SK-N-SH (cell line): Measurements from ENCODE around the gene TTLL6. TPM values are rescaled to one million over a fixed set of nuclear protein-coding genes. Genes with fewer than 3 reads are reported as not detected.

Source experiments
- CTCF ChIA-PET: fragments of 300-600, 350-600 bp; formaldehyde crosslinking; extraction: SDS; loops from one replicate; lab custom pipeline; 2021; lab: Yijun Ruan, JAX
- POLR2A ChIA-PET: fragments of 350-600 bp; sonication (Branson Sonifier 250); formaldehyde crosslinking; extraction: SDS; loops from one replicate; lab custom pipeline; 2020; ENCODE audit warnings: antibody characterized with exemption, inconsistent platforms; lab: Yijun Ruan, JAX
- DNase-seq: peaks from one replicate; pipeline ENCODE4 v3.0.0; 2012
- H2AFZ ChIP-seq: fragments of 200-600 bp; sonication (generic); 2 replicates; pipeline ENCODE4 v1.8.1; 2016; ENCODE audit warnings: antibody characterized with exemption, mild to moderate bottlenecking, low read depth
- H3F3A ChIP-seq: fragments of 200-600 bp; sonication (generic); replicated peaks from 2 replicates; pipeline ENCODE3; 2016; ENCODE audit warnings: antibody characterized with exemption, mild to moderate bottlenecking; ENCODE audit not compliant: insufficient read depth
- H3K27ac ChIP-seq, 2 experiments: fragments of 200-500 bp in 1 of 2; fragments of 200-600 bp in 1 of 2; sonication (Bioruptor generic) in 1 of 2; sonication (generic), shearing (Covaris generic) in 1 of 2; 2 replicates each; pipeline versions ENCODE4 v1.5.1 to v1.6.1; 2014 to 2016; ENCODE audit warnings: low read depth in 2 of 2, inconsistent platforms in 1 of 2, low read length in 1 of 2, mild to moderate bottlenecking in 1 of 2, mixed read lengths in 1 of 2
- H3K27me3 ChIP-seq: fragments of 200-600 bp; sonication (generic), shearing (Covaris generic); 2 replicates; pipeline ENCODE4 v1.6.1; 2016; ENCODE audit warnings: mixed run types; ENCODE audit not compliant: insufficient read depth
- H3K36me3 ChIP-seq, 2 experiments: fragments of 200-500 bp in 1 of 2; fragments of 200-600 bp in 1 of 2; sonication (Bioruptor generic) in 1 of 2; sonication (generic) in 1 of 2; replicated peaks in 1 of 2; 2 replicates each; pipeline versions ENCODE3 to v1.5.1; 2014 to 2016; ENCODE audit warnings: low read length in 1 of 2, mild to moderate bottlenecking in 1 of 2; ENCODE audit not compliant: insufficient read depth in 2 of 2, control insufficient read depth in 1 of 2
- H3K4me1 ChIP-seq, 2 experiments: fragments of 200-500 bp in 1 of 2; fragments of 200-600 bp in 1 of 2; sonication (Bioruptor generic) in 1 of 2; sonication (generic), shearing (Covaris generic) in 1 of 2; 2 replicates each; pipeline versions ENCODE4 v1.5.1 to v1.6.1; 2014 to 2016; ENCODE audit warnings: low read depth in 1 of 2, low read length in 1 of 2, mixed run types in 1 of 2; ENCODE audit not compliant: insufficient read depth in 2 of 2, control insufficient read depth in 1 of 2
- H3K4me2 ChIP-seq: fragments of 200-600 bp; sonication (generic), shearing (Covaris generic); 2 replicates; pipeline ENCODE4 v1.6.1; 2017; ENCODE audit warnings: mixed run types
- H3K4me3 ChIP-seq, 2 experiments: fragments of 200-500 bp in 1 of 2; fragments of 200-600 bp in 1 of 2; sonication (Bioruptor generic) in 1 of 2; sonication (generic), shearing (Covaris generic) in 1 of 2; 2 replicates each; pipeline versions ENCODE4 v1.5.1 to v1.8.1; 2014 to 2016; ENCODE audit warnings: low read depth in 2 of 2, inconsistent platforms in 1 of 2, low read length in 1 of 2, mild to moderate bottlenecking in 1 of 2, mixed read lengths in 1 of 2, moderate library complexity in 1 of 2
- H3K79me2 ChIP-seq: fragments of 200-600 bp; sonication (generic); 2 replicates; pipeline ENCODE4 v1.8.1; 2017; ENCODE audit warnings: mild to moderate bottlenecking; ENCODE audit not compliant: insufficient read depth
- H3K9ac ChIP-seq: fragments of 200-600 bp; sonication (generic); 2 replicates; pipeline ENCODE4 v1.6.1; 2017; ENCODE audit warnings: mixed run types
- H3K9me2 ChIP-seq: fragments of 200-600 bp; sonication (generic); 2 replicates; pipeline ENCODE4 v1.6.1; 2017; ENCODE audit warnings: mixed run types
- H3K9me3 ChIP-seq: fragments of 200-600 bp; sonication (generic); 2 replicates; pipeline ENCODE4 v1.6.1; 2017; ENCODE audit warnings: mixed run types, mild to moderate bottlenecking, moderate library complexity
- H4K20me1 ChIP-seq: fragments of 200-600 bp; sonication (generic); 2 replicates; pipeline ENCODE4 v1.6.1; 2017; ENCODE audit warnings: mild to moderate bottlenecking, mixed run types; ENCODE audit not compliant: insufficient read depth
- CHD2 ChIP-seq: fragments of 150-350 bp; IDR thresholded peaks from 2 replicates; pipeline ENCODE4 v1.6.1; 2018; ENCODE audit warnings: low read length; ENCODE audit not compliant: partially characterized antibody
- CTCF ChIP-seq: fragments of 200-600 bp; sonication (generic); IDR thresholded peaks from 2 replicates; pipeline ENCODE4 v1.6.1; 2017; ENCODE audit warnings: antibody characterized with exemption, mild to moderate bottlenecking, moderate library complexity
- EP300 ChIP-seq, 2 experiments: IDR thresholded peaks; 2 replicates each; pipeline versions ENCODE4 v1.4.0 to v1.6.1; 2012; ENCODE audit warnings: borderline replicate concordance in 1 of 2, low read depth in 1 of 2, low read length in 1 of 2
- EZH2phosphoT487 ChIP-seq: fragments of 200-600 bp; sonication (generic); IDR thresholded peaks from 2 replicates; pipeline ENCODE4 v1.6.1; 2017; ENCODE audit warnings: low read depth, mixed run types, mild to moderate bottlenecking, antibody characterized with exemption, moderate library complexity, borderline replicate concordance
- FOXJ3 ChIP-seq: sonication (generic); formaldehyde crosslinking; IDR thresholded peaks from 2 replicates; pipeline ENCODE4 v1.5.1; 2020; ENCODE audit warnings: mild to moderate bottlenecking, missing genetic modification reagents
- GABPA ChIP-seq: IDR thresholded peaks from 2 replicates; pipeline ENCODE4 v1.4.0; 2012; ENCODE audit warnings: low read depth, mild to moderate bottlenecking
- IRF3 ChIP-seq: fragments of 150-350 bp; IDR thresholded peaks from 2 replicates; pipeline ENCODE4 v1.6.1; 2016; ENCODE audit warnings: mild to moderate bottlenecking, low read depth, low read length
- JUND ChIP-seq: IDR thresholded peaks from 2 replicates; pipeline ENCODE4 v1.4.0; 2012
- MAX ChIP-seq: IDR thresholded peaks from 2 replicates; pipeline ENCODE4 v1.4.0; 2012; ENCODE audit warnings: low read depth
- TAF1 ChIP-seq: IDR thresholded peaks from 2 replicates; pipeline ENCODE4 v1.6.1; 2012; ENCODE audit warnings: low read depth, mild to moderate bottlenecking, low read length, moderate library complexity, borderline replicate concordance
- TCF12 ChIP-seq: IDR thresholded peaks from 2 replicates; pipeline ENCODE4 v1.4.0; 2012
- TEAD4 ChIP-seq: IDR thresholded peaks from 2 replicates; pipeline ENCODE4 v1.4.0; 2012; ENCODE audit warnings: mild to moderate bottlenecking, borderline replicate concordance; ENCODE audit not compliant: insufficient read depth
- YY1 ChIP-seq: IDR thresholded peaks from 2 replicates; pipeline ENCODE4 v1.4.0; 2012; ENCODE audit warnings: low read depth, mild to moderate bottlenecking
- WGBS: methylation state at CpG from one replicate; pipeline ENCODE4 v1.1.6; 2017; ENCODE audit warnings: low lambda C conversion rate; 5-methylcytosine and 5-hydroxymethylcytosine counted together
- polyA plus RNA-seq, 3 experiments: library from polyadenylated mRNA; depleted of rRNA; stranded (reverse); fragments of >200 nt; gene quantifications; 2 replicates each; pipeline ENCODE4 v1.2.3, GENCODE V29; 2012

TTLL6 gene
- polyA plus RNA-seq, 1 of the 3 experiments (the other 2 are of a cell fraction), result 3.1 TPM

- Histone ChIP-seq H3K79me2 (no peaks in the 10 kb centered on the region), H3K4me1 (peaks cover 0 to 3% of the 10 kb centered on the region in 2 experiments; a peak in 1 of 4 replicates), H3K9me3 (no peaks in the 10 kb centered on the region), H4K20me1 (no peaks in the 10 kb centered on the region), H3K9me2 (no peaks in the 10 kb centered on the region), H3K36me3 (no peaks in the 10 kb centered on the region), H3K27ac (no peak overlapping the region), H3K9ac (no peak overlapping the region), H3K4me2 (peak overlapping the region; percentile 51), H2AFZ (no peak overlapping the region), H3F3A (peaks cover 13% of the 10 kb centered on the region), H3K4me3 (no peak overlapping the region), H3K27me3 (peaks cover 36% of the 10 kb centered on the region)
- WGBS, result 33% methylated on average over 3 of the region's 3 CpGs
- ChIA-PET CTCF (interaction anchor here (0.7 to 8.2 kb wide), 9 partner anchors 8 to 240 kb away, joined by 3 to 68 read pairs (median 5); no protein-coding TSS in a partner anchor), POLR2A (no interaction called here)
- TF ChIP-seq FOXJ3 (CRISPR knock-in tag), result no peak
- no peak for TF ChIP-seq JUND
- no peak for TF ChIP-seq IRF3
- TF ChIP-seq GABPA, result no peak
- TF ChIP-seq CTCF, result no peak
- TF ChIP-seq TAF1, result no peak
- TF ChIP-seq TEAD4, result no peak
- TF ChIP-seq EP300 (IDR thresholded peaks at IDR 0.05; ENCODE audit: borderline replicate concordance in 1 of 2, low read depth in 1 of 2, low read length in 1 of 2), result no peak
- no peak for TF ChIP-seq TCF12
- no peak for TF ChIP-seq CHD2
- TF ChIP-seq EZH2phosphoT487, result no peak
- no peak for TF ChIP-seq YY1
- TF ChIP-seq MAX, result no peak
- no peak for DNase-seq
Observed at GRCh38 chr17:48792033-48792798, 24.8 kb downstream of the TTLL6 start.
